ENCODE data around the gene PLCG2.
"Not testable (repeated sequence)": the region's sequence is repeated elsewhere in the genome, so short reads cannot be mapped to it uniquely, and the experiment has no call there.

PLCG2 gene

DNA sequence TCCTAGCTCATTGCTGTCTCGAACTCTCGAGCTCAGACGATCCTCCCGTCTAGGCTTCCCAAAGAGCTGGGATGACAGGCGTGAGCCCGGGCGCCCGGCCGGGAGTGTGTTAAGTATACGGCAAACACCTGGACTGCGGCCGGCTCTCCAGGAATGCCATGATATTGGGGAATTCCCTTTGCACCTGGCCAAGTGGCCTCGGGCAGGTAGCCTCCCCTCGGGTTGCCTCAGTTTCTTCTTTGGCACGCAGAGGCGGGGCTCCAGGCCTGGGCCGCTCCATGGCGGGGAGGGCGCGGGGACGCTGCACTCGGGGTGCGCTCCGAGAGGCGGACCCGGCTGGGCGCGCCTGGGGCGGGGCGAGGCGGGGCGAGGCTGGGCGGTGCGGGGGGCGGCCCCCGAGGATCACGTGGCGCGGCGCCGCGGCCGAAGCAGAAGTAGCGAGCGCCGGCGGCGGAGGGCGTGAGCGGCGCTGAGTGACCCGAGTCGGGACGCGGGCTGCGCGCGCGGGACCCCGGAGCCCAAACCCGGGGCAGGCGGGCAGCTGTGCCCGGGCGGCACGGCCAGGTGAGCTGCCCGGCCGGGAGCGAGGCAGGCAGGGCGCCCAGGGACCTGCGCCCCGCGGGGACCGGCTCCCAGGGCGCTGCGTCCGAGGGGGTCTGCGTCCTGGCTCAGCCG lies at the start of gene PLCG2:
PLCG2 (plus strand) TSS at position 431 of the 675 bp plus-strand sequence. CDS start 6,699 bp downstream, outside the sequence.
- DNase-seq (ENCODE audit: low read depth in 1 of 2, low spot score in 1 of 2) = peak; percentile 41 to 43

- DNase-seq (ENCODE audit: low read depth in 1 of 2, low spot score in 1 of 2) = no peak
These were observed 49.6 kb upstream of the PLCG2 start for GRCh38 chr16:81729451-81729850.

- peak; percentile 24 to 30 for DNase-seq (ENCODE audit: low read depth in 1 of 2, low spot score in 1 of 2)
These were observed 48.7 kb upstream of the PLCG2 start for GRCh38 chr16:81730090-81731051.

DNA sequence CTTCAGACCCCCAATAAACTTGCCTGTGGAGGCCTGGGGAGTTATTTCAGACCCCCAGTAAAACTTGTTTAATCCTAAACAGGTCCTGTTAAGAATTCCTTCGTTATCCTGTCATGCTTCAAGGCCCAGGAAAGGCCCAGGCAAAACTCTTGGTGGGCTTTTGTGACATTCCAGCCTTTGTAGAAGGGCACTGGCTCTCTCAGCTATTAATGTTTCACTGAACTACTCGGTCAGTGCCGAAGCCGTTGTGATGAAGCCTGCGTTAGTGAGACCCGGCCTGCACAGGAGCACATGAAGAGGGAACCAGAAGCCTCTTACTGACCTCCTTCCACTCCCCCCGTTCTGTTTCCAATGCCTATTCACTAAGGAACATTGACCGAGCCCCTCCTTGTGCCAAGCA lies 47.4 kb upstream of the PLCG2 start:
- DNase-seq (ENCODE audit: low read depth in 1 of 2, low spot score in 1 of 2) = no peak

DNA sequence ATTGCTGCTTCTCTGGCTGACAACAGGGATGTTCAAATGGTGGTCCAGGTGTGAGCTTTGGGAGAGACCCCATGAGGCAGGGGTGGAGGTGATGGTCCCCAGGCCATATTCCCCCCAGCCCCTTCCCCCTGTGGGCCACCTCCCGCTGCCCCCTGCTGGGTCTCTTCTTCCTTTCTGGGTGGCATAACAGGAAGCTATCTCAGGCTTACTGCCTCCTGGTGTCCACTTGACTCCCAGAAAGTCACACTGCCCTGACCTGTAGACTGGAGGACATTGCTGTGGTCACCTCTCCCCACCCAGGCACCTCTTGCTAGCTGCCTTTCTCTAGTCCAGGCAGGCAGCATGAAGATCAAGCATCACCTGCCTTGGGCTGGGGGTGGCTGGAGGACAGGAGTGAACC lies 46.4 kb upstream of the PLCG2 start:
- DNase-seq (ENCODE audit: low read depth in 1 of 2, low spot score in 1 of 2) = no peak

DNA sequence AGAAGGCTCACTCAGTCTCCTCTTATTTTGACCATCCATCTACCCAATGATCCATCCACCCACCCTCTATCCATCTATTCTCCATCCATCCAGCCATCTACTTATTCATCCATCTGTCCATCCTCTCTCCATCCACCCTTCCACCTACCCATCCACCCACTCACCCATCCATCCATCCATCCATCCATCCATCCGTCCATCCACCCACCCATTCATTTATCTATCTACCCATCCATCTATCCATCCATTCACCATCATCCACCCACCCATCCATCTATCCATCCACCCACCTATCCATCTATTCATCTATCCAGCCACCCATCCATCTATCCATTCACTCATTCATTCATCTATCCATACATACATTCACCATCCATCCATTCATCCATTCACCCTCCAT lies 45.8 kb upstream of the PLCG2 start:
- DNase-seq (ENCODE audit: low read depth in 1 of 2, low spot score in 1 of 2) = no peak

DNA sequence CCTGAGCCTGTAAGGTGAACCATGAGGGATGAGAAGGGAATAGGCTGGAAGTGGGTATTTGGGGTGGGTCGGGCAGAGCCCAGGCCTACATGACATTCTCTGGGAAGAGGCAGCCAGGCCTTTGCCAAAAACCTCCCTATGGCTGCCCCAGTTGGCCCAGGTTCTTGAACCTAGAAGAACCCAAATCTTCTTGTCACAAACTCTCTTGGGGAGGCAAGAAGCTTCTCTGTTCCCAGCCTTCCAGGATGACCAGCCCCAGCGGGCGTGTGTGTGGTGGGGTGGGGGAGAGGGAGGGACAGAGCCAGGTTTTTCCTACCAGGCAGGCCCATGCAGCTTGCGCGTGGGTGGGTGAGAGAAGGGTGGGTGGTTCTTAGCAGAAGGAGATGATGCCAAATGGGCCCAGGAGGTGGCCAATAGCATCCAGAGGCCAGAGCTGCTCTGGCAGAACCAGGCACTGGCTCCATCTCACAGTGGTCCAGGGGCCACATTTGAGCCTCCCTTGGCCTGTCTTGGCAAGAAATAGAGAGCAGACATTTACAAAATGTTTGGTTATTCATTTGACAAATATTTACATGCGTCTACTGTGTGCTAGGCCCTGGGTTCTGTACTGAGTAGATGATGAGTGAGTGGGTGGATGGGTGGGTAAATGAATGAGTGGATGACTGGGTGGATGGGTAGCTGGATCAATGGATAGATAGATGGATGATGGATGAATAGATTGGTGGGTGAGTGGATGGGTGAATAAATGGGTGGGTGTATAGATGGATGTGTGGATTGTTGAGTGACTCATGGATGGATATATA lies 44.3 kb upstream of the PLCG2 start:
- no peak for DNase-seq (ENCODE audit: low read depth in 1 of 2, low spot score in 1 of 2)

- DNase-seq (ENCODE audit: low read depth in 1 of 2, low spot score in 1 of 2) = peak; percentile 68 to 81
These were observed 41.1 kb upstream of the PLCG2 start for GRCh38 chr16:81737885-81738536.

DNA sequence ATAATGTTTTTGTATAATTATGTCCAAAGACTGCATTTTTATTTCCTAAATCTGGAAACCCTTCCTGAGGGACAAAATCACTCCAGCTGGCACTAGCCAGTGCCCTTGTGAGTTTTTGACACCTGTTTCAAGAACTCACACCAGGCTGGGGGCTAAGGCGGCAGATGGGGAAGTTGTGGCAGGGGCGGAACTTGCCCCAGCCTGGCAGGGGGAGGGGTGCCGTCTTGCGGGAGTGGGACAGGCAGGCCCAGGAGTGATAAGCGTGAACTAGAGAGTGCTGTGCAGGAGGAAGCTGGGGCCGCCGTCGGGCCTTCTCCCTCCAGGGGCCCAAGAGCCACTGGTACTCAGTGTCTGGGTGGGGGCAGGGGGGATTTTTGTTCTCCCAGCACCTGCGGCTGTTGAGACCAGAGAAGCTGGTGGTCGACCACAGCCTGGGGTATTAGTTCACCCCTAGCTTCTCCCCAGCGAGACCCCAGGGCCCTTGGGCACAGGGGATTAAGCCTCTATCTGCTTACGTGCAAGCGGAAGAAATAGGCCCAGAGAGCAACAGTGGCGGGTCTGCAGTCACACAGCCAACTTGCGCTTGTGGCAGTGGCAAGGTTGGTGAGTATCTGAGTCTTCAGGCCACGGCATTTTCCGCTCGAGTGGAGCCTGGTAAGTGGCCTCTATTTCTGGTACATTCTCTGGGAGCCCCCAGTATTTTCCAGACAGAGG lies 40.2 kb upstream of the PLCG2 start:
- DNase-seq (ENCODE audit: low read depth in 1 of 2, low spot score in 1 of 2) = no peak

GRCh38 chr16:81739503-81739902 lies 39.6 kb upstream of the PLCG2 start:
- DNase-seq (ENCODE audit: low read depth in 1 of 2, low spot score in 1 of 2) = no peak

DNA sequence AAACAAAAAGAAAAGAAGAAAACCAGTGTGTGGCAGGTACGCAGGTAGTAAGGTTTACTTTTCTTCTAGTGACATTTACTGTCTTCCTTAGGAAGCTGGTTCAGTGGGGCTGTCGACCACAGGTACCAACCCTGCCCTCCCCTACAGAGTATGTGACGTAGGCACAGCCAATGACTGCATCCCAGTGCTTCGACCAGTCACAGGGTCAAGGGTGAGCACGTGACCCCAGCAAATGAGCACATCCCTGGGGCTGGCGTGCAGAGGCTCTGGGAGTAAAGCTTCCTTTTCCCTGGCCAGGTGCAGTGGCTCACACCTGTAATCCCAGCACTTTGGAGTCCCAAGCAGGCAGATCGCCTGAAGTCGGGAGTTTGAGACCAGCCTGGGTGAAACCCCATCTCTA lies 38.9 kb upstream of the PLCG2 start:
- DNase-seq (ENCODE audit: low read depth in 1 of 2, low spot score in 1 of 2) = no peak

GRCh38 chr16:81741430-81741770 lies 37.7 kb upstream of the PLCG2 start:
- not testable (repeated sequence) for DNase-seq (ENCODE audit: low read depth in 1 of 2, low spot score in 1 of 2)

DNA sequence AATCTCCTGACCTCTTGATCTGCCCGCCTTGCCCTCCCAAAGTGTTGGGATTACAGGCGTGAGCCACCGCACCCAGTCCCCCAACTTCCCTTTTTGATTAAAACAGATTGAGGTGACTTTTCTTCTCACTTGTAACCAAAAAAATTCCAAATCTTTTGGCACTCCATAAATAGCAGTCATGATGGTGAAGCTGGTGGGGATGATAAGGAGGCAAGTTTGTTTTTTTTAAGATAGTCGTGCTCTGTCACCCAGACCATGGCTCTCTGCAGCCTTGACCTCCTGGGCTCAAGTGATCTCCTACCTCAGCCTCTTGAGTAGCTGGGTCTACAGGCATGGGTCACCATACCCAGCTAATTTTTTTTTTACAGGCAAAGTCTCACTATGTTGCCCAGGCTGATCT lies 34.7 kb upstream of the PLCG2 start:
- no peak for DNase-seq (ENCODE audit: low read depth in 1 of 2, low spot score in 1 of 2)

GRCh38 chr16:81744911-81745310 lies 34.2 kb upstream of the PLCG2 start:
- no peak for DNase-seq (ENCODE audit: low read depth in 1 of 2, low spot score in 1 of 2)

- DNase-seq (ENCODE audit: low read depth in 1 of 2, low spot score in 1 of 2) = peak; percentile 56 to 72
These were observed 33.2 kb upstream of the PLCG2 start for GRCh38 chr16:81745704-81746558.

DNA sequence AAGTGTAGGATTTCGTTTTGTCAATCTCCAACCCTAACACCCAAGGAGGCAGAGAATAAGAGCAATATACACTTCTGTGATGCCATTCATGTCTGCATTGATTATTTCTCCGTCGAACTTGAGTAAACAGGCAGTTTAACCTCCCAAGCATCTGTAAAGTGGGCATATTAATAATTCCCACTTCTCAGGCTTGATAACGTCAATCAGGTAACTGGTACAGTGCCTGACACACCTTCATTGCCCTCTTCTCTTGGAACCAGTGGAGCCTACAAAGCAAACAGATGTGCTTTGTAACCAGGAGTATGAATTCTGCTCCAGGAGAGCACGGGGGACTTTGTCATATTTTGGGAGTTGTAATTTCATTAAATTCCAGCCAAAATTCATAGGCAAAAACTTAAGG lies 32.5 kb upstream of the PLCG2 start:
- no peak for DNase-seq (ENCODE audit: low read depth in 1 of 2, low spot score in 1 of 2)

DNA sequence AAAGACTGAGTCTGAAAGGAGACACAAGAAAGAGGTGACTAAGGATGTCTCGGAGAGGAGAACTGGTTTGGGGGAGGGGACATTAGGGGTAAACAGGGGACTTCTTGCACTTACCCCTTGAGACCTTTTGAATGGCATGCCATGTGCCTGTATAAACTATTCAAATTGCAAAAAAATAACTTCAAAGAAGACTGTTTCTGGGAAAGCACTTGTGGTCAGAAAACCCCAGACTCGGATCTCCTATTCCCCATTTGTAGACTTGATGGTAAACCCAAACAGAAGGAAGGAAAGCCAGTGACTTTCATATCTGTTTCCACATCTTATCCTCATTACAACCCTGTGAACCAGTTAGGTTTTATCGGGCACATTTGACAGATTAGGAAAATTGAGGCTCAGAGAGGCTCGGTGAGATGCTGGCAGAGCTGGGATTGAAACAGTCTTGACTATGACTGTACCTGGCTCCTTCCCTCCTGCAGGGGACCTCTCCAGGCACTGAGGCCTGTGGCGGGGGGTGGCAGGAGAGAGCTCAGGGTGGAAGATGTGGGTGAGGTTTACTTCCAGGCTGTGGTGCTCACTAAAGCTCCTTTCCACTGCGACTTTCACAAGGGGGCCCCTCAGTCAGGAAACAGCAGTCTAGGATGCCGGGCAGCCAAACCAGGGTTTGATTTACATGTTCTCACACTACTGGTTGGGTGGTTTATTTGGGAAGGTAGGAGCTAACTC lies 30.5 kb upstream of the PLCG2 start:
- DNase-seq (ENCODE audit: low read depth in 1 of 2, low spot score in 1 of 2) = no peak

- no peak for DNase-seq (ENCODE audit: low read depth in 1 of 2, low spot score in 1 of 2)
These were observed 26.7 kb upstream of the PLCG2 start for GRCh38 chr16:81752225-81752875.
